OCI-LY7 (cell line): Measurements from ENCODE around the gene SDC4. TPM values are rescaled to one million over a fixed set of nuclear protein-coding genes. Genes with fewer than 3 reads are reported as not detected.

Experiments
- BruUV-seq: library from RNA; stranded (reverse); fragments of 400-500 nt; replicated peaks from 2 replicates; lab custom pipeline; 2021; lab: Mats Ljungman, UMichigan
- CTCF ChIA-PET: fragments of 300-600 bp; sonication (Branson Sonifier 250); formaldehyde crosslinking; loops from one replicate; lab custom pipeline; 2022; ENCODE audit warnings: antibody characterized with exemption; ENCODE audit not compliant: unreplicated experiment; lab: Charles Lee
- POLR2A ChIA-PET: fragments of 300-600 bp; sonication (Branson Sonifier 250); formaldehyde crosslinking; loops from one replicate; lab custom pipeline; 2022; ENCODE audit warnings: antibody characterized with exemption; lab: Charles Lee
- DNase-seq: peaks from one replicate; pipeline ENCODE4 v3.0.0-alpha.2; 2015; ENCODE audit warnings: low spot score
- H2AFZ ChIP-seq: fragments of 200-600 bp; sonication (generic), shearing (Covaris generic); 2 replicates; pipeline ENCODE4 v1.6.1; 2014; ENCODE audit warnings: mild to moderate bottlenecking, antibody characterized with exemption, low read length, moderate library complexity
- H3K27ac ChIP-seq: fragments of 200-600 bp; sonication (generic); 2 replicates; pipeline ENCODE4 v1.5.1; 2014; ENCODE audit warnings: mixed run types, low read depth, mild to moderate bottlenecking, moderate library complexity, low read length, inconsistent platforms; ENCODE audit not compliant: poor library complexity, severe bottlenecking
- H3K36me3 ChIP-seq: fragments of 200-600 bp; sonication (generic); 2 replicates; pipeline ENCODE4 v1.6.1; 2014; ENCODE audit warnings: mild to moderate bottlenecking, antibody characterized with exemption, low read length, moderate library complexity, mixed read lengths; ENCODE audit not compliant: insufficient read depth
- H3K4me1 ChIP-seq: fragments of 200-600 bp; sonication (generic); 2 replicates; pipeline ENCODE4 v1.5.1; 2014; ENCODE audit warnings: mild to moderate bottlenecking, low read length; ENCODE audit not compliant: insufficient read depth, poor library complexity, severe bottlenecking
- H3K4me2 ChIP-seq: fragments of 200-600 bp; sonication (generic); 2 replicates; pipeline ENCODE4 v1.6.1; 2014; ENCODE audit warnings: mild to moderate bottlenecking, low read length
- H3K4me3 ChIP-seq: fragments of 200-600 bp; sonication (generic); 2 replicates; pipeline ENCODE4 v1.5.1; 2014; ENCODE audit warnings: mild to moderate bottlenecking, low read depth, low read length; ENCODE audit not compliant: poor library complexity, severe bottlenecking
- H3K79me2 ChIP-seq: fragments of 200-600 bp; sonication (generic); 2 replicates; pipeline ENCODE4 v1.6.1; 2016; ENCODE audit warnings: low read depth, mild to moderate bottlenecking, low read length, moderate library complexity, mixed read lengths; ENCODE audit not compliant: insufficient read depth
- H3K9me2 ChIP-seq: fragments of 200-600 bp; sonication (generic); 2 replicates; pipeline ENCODE4 v1.6.1; 2016; ENCODE audit warnings: mild to moderate bottlenecking, low read length, mixed read lengths; ENCODE audit not compliant: insufficient read depth
- H3K9me3 ChIP-seq: fragments of 200-600 bp; sonication (generic); 2 replicates; pipeline ENCODE4 v1.6.1; 2014; ENCODE audit warnings: mild to moderate bottlenecking, mixed run types, low read length, mixed read lengths
- H4K20me1 ChIP-seq: fragments of 200-600 bp; sonication (generic); 2 replicates; pipeline ENCODE4 v1.6.1; 2014; ENCODE audit warnings: mild to moderate bottlenecking, antibody characterized with exemption, low read length, moderate library complexity, mixed read lengths; ENCODE audit not compliant: insufficient read depth
- EZH2phosphoT487 ChIP-seq: fragments of 200-600 bp; sonication (generic); IDR thresholded peaks from 2 replicates; pipeline ENCODE4 v1.6.1; 2018; ENCODE audit warnings: low read depth, borderline replicate concordance, mild to moderate bottlenecking, mixed run types, antibody characterized with exemption, low read length, moderate library complexity, mixed read lengths
- intact Hi-C: fragments of 100-400 bp; cut with micrococcal nuclease; formaldehyde crosslinking; loops from one replicate; pipeline ENCODE4 v1.10.0; 2022; ENCODE audit not compliant: unreplicated experiment
- total RNA-seq, 2 experiments: library from RNA; depleted of rRNA in 1 of 2; stranded (reverse); fragments of >200 nt in 1 of 2; shearing (Covaris generic) in 1 of 2; gene quantifications; 2 replicates each; pipeline ENCODE4 v1.2.3, GENCODE V29; 2014 to 2022
- TF ChIP-seq, protein P1 (sequence below): fragments of 200-600 bp; sonication (generic); conservative IDR thresholded peaks from 2 replicates; pipeline ENCODE4 v1.5.1; 2014; ENCODE audit warnings: mild to moderate bottlenecking, antibody characterized with exemption, low read length, moderate library complexity, mixed read lengths

SDC4 gene
- total RNA-seq, 2 experiments from 2014 or later: not detected

GRCh38 chr20:45350217-45350616, 2.0 kb upstream of the SDC4 start:
- Histone ChIP-seq H3K27ac (no peak overlapping the region), H3K4me3 (no peak overlapping the region), H3K4me2 (no peak overlapping the region), H3K79me2 (no peaks in the 10 kb centered on the region), H3K9me3 (no peaks in the 10 kb centered on the region), H2AFZ (no peak overlapping the region), H3K9me2 (no peaks in the 10 kb centered on the region), H3K4me1 (peaks cover 4% of the 10 kb centered on the region), H3K36me3 (no peaks in the 10 kb centered on the region), H4K20me1 (no peaks in the 10 kb centered on the region)
- ChIA-PET CTCF (no interaction called here), POLR2A (no interaction called here)
- intact Hi-C loops: no loop called here
- BruUV-seq: no TSS peak
- DNase-seq: no peak
- TF ChIP-seq, protein P1, sequence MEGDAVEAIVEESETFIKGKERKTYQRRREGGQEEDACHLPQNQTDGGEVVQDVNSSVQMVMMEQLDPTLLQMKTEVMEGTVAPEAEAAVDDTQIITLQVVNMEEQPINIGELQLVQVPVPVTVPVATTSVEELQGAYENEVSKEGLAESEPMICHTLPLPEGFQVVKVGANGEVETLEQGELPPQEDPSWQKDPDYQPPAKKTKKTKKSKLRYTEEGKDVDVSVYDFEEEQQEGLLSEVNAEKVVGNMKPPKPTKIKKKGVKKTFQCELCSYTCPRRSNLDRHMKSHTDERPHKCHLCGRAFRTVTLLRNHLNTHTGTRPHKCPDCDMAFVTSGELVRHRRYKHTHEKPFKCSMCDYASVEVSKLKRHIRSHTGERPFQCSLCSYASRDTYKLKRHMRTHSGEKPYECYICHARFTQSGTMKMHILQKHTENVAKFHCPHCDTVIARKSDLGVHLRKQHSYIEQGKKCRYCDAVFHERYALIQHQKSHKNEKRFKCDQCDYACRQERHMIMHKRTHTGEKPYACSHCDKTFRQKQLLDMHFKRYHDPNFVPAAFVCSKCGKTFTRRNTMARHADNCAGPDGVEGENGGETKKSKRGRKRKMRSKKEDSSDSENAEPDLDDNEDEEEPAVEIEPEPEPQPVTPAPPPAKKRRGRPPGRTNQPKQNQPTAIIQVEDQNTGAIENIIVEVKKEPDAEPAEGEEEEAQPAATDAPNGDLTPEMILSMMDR: no peak
- no peak for TF ChIP-seq EZH2phosphoT487

- Histone ChIP-seq H3K4me1 (peaks cover 11% of the 10 kb centered on the region), H3K27ac (no peak overlapping the region), H3K4me3 (no peak overlapping the region), H4K20me1 (no peaks in the 10 kb centered on the region), H2AFZ (no peak overlapping the region), H3K79me2 (no peaks in the 10 kb centered on the region), H3K9me3 (no peaks in the 10 kb centered on the region), H3K4me2 (no peak overlapping the region), H3K36me3 (no peaks in the 10 kb centered on the region), H3K9me2 (no peaks in the 10 kb centered on the region)
- intact Hi-C loops: no loop called here
- TF ChIP-seq EZH2phosphoT487: no peak
- TF ChIP-seq, protein P1: no peak
- ChIA-PET POLR2A (interaction anchor here (0.6 kb wide), 1 partner anchor 45 kb away, joined by 7 read pairs; no protein-coding TSS in a partner anchor), CTCF (no interaction called here)
- BruUV-seq: no TSS peak
- no peak for DNase-seq
Measured at GRCh38 chr20:45347297-45347935, 808 bp downstream of the SDC4 start.

GRCh38 chr20:45346851-45347250, 1.4 kb downstream of the SDC4 start:
- BruUV-seq: no TSS peak
- Histone ChIP-seq H3K4me1 (peaks cover 11% of the 10 kb centered on the region), H3K36me3 (no peaks in the 10 kb centered on the region), H3K27ac (no peak overlapping the region), H3K4me2 (no peak overlapping the region), H3K9me2 (no peaks in the 10 kb centered on the region), H3K4me3 (no peak overlapping the region), H4K20me1 (no peaks in the 10 kb centered on the region), H3K79me2 (no peaks in the 10 kb centered on the region), H2AFZ (no peak overlapping the region), H3K9me3 (no peaks in the 10 kb centered on the region)
- TF ChIP-seq, protein P1: no peak
- TF ChIP-seq EZH2phosphoT487: no peak
- DNase-seq: no peak
- POLR2A ChIA-PET: no interaction called here
- intact Hi-C loops: no loop called here
- CTCF ChIA-PET: interaction anchor here (1.1 kb wide), 1 partner anchor 16 kb away, joined by 3 read pairs; no protein-coding TSS in a partner anchor
